Activated CD4-positive, alpha-beta T cell treated with anti-CD3 and anti-CD28 coated beads, Interleukin-2, Interleukin-6, amounts not matched to agents 100 ng/mL and 50 ng/mL, durations not matched to agents 16 hours and 8 hours (primary cell): ENCODE results near the gene SEC14L1.
A peak's percentile ranks its signal among the peaks of the same experiment; 100 is the strongest.

Experiments used
- DNase-seq: peaks from one replicate; pipeline ENCODE4 v3.0.0-alpha.2; 2020

The SEC14L1 gene

DNA sequence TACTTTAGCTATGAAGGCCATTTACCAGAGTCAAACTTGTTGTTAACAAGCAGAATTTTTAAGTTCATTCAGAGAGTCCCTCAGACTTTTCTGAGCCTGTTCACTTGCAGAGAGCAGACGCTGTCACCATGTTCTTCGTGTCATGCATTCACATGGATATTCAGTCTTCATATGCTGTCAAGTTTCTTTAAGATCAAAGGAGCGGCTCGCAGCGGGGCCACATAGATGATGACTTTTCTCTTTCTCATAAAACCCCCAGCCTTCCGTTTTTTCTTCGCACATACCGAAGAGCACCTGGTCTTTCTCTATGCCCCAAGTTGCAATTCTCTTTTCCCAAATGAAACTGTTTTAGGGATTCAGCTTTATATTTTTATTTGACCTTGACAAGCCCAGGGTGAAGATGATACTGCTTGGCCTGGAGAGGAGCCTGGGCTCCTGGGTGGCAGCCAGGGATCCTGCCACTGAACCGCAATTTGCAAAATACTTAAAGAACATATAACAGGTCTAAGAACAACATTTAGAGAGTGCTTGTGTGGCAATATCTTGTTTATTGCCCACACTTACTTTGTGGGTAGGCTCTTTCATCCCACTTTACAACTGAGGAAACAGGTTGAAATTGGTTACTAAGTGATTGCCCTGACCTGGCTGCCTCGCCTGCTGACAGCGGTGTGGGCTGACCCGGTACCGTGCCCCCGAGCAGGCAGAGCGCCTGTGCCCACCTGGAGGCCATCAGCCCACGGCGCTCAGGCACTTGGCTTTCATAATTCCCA, 22.9 kb downstream of the SEC14L1 start:
- DNase-seq: no peak

DNA sequence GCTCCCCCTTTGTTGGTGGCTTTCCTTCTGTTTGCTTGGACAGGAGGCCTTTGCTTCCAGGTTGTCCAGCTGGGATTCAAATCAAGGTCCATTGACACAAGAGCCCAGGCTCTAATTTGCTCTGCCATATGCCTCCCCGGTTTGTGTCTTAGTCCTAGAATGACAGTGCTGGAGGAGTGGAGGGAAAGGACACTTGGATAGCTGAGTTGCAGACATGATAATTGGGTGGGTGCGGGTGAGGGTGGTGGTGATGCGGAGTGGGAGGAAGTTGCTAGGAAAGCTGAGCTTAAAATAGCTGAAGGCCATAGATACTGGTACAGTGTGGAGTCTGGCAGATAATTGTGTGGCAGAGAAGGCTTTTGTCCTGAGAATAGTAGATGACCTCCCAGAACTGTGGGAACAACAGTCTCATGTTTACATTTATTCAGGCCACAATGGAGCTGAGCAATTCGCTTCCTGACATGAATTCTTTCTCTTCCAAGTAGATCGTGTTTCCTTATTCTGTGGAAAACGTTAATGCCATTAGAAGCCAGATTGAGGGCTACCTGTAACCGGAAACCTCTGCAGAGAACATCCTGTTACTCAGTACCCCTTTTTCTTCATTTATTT, 23.8 kb downstream of the SEC14L1 start:
- no peak for DNase-seq

DNA sequence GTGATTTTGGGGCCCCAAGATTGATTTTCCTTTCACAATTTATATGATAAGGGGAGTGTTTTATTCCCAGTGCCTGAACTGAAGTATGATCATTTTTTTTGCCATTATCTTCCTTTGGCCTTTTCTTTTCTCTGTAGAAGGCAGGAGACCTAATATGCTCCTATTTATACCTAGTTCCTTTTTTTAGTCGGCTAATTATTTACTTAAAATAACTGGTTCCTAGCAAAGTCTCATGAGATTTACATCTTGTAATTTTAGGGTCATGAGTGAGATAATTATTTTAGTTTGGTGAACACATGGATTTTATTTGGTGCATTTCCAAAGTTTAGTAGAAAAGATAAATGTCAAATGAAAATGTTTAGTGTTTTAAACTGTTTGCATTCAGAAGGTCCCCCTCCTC, 24.8 kb downstream of the SEC14L1 start:
- DNase-seq: no peak

DNA sequence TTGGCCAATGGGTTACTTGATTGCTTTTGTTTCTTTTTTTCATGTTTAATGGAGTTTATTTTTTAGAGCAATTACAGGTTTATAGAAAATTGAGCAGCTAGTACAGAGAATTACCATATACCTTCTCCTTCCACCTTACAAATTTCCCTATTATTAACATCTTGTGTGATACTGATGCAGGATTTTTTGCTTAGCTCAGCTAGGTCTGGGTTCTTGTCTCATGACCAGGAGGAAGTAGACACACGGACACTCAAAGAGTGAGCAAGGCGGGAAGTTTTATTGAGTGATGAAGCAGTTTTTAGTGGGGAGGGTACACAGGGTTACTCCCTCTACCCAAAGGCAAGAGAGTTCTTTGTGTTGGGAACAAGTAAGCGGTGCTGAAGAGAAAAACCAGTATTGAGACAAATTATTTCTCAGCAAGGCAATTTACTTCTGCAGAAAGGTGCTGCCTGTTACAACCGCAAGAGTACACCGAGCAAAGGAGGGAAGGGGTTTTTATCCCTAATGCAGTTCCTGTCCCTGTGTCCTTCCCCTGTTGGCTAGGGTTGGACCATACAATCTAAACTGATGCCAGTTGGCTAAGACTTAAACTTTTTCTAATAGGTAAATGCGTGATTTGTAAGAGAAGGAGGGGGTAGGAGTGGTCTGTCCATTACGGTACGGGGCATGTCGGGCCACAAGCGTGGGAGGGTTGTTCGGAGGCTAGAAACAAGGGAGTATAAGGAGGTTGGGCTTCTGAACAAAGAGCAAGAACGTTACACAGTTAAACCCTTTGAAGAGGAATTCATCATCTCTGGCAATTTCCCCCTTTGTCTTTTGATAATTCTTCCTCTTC, 26.9 kb downstream of the SEC14L1 start:
- no peak for DNase-seq

DNA sequence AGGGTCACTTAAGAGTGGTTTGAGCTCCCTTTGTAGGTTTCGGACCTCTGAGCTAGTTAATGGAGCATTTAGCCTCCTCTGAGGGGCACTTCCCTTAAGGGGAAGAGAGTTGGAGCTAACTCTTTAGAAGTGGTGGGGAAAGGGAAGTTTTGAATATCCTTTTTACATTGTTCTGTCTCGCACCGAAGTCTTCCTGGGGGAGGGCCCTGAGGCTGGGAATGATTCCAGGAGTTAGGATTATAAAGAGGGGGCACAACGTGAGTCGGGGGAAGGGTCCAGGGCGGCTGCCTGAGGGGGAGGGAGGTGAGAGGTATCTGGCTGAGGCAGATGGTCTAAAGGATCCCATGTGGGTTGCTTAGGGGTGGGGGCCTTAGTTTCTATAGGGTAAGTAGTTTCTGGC, 32.3 kb downstream of the SEC14L1 start:
- DNase-seq: no peak

DNA sequence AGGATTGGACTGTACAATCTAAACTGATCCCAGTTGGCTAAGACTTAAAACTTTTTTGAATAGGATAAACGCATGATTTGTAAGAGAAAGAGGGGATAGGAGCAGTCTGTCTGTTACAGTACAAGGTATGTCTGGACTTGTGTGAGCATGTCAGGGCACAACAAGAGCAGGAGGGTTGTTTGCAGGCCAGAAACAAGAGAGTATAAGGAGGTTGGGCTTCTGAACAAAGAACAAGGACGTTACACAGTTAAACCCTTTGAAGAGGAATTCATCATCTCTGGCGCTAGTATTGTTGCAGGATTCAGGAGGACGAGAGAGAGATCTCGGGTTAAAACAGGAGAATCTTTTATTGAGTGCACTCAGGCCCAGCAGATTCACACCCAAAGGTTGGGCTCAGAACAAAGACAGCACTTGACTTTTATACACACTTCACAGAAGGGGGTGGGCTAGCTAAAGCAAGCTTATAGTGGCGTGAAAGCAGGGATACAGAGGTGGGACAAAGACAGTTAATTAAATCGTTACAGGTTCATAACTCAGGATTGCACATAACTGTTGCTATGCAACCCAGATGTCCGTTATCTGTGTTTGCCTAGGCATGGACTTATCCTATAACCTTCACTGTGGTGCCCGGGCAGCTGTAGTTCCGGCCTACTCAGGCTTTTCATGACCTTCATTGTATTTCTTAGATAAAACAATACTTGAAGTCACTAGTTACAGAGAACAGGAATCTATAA, 34.3 kb downstream of the SEC14L1 start:
- no peak for DNase-seq

DNA sequence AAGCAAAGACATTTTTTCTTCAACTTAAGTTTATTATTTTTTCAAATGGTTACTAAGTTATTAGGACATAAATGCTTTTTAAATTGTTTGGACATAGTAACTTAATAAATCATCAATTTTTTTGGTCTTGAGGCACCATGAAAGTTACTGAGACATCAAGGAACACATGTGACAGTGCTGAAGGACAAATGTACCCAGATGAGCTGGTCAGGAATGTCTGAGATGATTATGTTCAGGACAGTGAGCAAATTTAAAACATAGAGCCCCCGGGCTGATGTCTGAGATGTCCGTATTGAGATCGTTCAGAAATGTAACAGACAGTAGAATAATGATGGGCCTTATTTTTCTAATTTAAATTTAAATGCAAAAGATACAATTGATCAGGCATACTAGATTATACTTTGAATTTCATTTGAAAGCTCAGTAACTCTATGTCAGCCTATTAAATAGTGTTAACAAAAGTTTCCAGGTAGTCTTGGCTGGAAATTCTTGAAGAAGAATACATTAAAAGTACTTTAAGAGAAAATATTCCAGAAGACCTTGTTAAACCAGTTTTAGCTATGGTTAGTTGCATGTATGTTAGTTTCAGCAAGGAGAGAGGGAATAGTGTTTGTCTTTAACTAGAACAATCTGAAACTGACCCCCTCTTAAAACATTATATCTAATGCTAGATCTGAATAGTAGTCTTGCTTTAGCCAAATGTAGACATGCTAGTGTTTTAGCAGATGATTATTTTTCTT, 36.4 kb downstream of the SEC14L1 start:
- DNase-seq: no peak

DNA sequence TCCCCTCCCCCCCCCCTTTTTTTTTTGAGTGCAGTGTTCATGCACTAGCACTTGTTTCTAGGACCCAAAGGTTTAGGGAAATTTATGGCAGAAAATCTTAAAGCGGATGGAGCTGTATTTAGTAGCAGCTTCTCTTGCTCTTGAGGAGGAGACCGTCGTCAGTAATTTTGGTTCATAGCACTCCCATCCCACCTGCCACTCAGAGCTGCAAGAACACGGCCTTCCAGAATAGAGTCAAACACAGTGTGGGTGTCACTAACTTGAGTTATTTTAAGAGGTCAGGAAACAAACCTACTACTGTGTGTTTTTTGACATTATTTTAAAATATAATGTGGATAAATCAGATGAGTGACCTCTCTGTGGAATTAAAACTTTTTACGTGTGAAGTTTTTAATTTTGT, 37.3 kb downstream of the SEC14L1 start:
- DNase-seq: no peak

DNA sequence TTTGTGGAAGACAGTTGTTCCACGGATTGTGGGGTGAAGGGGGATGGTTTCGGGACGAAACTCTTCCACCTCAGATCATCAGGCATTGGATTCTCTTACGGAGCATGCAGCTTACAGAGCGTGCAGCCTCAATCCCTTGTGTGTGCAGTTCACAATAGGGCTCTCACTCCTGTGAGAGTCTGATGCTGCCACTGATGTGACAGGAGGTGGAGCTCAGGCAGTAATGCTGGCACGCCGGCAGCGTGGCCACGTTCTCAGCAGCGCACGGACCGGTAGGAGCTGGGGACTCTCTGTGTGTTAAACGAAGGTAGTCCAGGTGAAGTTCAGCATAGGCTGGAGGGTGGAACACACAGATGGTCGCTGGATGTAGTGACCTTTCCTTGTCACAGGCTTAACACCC, 37.8 kb downstream of the SEC14L1 start:
- no peak for DNase-seq

DNA sequence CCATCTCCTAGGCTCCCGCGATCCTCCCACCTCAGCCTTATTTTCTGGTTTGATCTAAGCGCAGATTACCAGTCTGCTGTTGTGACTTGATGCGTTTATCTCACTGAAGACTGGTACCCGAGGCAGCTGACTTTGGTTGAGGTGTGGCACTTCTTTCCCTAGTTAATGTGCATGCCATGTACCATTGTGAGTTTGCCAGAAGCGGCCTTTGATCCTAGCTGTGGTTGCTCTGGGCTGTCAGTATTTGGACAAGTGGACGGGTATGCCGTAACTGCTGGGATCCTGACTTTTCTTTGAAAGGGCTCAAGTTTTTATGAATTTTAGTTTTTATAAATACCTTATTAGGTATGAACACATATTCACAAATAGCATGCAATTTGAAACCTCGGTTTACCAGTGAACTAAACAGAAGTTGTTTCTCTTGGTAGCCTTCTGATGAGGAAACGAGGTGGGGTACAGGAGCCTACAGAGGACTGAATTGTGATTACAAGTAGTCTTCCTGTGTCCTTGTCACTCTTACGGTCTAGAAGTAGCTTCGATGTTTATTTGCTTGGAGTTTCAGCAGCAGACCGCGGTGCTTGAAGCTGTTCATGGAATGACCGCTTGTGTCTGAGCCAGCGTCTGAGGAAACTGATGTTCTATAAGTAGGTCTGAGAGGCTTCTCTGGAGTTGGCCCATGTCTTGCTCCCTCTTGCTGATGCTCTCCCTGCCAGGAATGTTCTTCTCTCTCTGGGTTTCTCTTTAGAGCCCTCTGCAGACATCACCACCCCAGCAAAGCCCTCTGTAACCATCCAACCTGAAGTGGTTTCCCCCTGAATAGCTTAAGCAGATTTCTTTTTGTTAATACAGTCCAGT, 40.0 kb downstream of the SEC14L1 start:
- DNase-seq: no peak

DNA sequence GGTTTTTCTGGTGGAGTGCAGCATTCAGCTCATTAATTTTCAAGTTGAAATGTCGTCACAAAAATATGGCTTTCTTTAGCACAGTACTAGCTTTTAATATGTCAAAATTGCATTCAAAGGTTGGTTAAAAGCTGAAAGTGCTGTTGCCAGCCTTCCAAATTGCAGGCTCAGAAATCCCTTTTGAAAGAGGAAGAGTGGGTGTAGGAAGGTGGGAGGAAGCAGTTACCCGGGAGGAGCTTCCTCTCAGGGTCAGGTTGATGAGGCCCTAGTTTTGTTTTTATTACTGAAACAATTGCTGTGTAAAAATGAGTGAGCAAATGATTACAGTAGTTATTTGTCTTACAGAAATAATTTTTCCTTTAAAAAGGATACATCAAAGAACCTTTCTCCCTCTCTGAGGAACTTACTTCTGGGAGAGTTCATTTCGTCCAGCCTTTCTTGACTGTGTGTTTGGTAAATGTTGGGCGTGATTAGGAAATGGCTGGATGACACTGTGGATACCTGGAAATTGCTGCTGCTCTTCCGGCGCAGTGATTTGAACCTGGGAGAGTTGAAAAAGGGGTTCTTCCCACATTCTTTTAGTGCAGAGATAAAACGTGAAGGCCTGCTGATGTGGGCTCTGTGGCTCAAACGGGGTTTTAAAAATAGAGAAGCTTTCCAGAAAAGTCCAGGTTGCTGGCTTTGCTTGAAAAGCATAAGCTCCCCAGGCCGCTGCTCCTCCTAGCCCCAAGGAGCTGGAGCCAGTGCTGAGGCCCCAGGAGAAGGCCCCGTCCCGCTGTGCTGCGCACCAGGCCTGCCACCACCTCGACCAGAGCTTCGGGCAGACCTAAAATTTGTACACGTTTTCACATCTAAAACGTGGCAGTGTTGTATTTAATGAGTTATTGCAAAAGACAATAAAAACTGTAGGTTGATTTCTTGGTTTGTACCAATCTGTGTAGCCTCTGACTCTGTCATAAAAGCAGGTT, 41.7 kb downstream of the SEC14L1 start:
- DNase-seq: peak; percentile 35

DNA sequence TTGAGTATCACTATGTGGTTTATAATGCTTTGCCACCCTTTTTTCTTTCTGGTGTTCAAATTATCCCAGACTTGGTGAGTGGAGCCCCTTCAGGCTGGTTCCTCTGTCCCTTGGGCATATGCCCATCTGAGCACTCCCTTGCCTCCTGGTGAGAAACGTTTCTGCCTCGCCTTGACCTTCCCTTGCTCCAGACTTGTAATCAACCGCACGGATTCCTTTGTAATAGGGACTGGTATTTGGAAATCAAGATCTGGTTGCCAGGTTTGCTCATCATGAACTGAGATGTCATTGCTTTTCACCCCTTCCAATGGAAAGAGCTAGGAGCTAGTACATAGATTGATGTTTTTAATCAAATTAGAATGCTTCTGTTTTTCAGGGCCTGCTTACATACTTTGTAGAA, 43.7 kb downstream of the SEC14L1 start:
- DNase-seq: no peak

DNA sequence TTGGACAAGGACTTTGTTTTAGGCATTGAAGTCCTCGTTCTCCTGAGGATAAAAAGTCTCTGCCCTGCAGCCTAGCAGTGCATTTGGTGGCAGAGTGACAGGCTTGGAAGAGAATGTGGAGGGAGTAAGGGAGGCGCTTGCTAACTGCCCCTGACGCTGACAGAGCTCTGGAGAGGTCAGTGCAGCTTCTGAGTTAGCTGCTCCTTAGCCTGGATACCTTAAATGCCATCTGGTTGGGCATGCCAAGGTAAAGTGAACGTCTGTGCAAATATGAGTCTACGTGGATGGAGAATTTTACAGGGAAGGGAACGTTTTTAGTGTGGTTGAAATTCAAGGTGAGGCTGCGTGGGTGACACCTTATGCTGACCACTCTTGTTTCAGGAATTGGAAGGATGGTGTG, 44.4 kb downstream of the SEC14L1 start:
- no peak for DNase-seq

DNA sequence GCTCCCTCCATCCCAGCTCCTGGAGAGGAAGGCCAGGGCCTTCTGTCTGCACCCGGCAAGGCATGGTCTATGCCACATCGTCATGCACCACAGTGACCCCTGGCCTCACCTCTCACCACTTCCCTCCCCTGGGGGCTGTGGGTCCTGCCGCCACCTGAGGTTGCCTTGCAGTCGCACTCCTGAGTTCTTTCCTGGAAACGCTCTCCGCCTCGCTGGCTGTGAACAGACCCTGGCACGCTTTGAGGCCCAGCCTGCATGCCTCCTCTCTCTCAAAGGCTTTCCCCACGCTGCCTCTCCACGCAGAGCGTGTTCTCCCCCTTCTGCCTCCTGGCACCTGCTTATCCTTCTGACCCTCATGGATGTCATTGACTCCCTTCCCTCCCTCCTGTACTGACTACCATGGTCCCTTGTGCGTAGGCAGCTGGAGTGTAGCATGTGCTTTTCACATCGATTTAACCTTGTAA, 45.4 kb downstream of the SEC14L1 start:
- DNase-seq: peak; percentile 39

DNA sequence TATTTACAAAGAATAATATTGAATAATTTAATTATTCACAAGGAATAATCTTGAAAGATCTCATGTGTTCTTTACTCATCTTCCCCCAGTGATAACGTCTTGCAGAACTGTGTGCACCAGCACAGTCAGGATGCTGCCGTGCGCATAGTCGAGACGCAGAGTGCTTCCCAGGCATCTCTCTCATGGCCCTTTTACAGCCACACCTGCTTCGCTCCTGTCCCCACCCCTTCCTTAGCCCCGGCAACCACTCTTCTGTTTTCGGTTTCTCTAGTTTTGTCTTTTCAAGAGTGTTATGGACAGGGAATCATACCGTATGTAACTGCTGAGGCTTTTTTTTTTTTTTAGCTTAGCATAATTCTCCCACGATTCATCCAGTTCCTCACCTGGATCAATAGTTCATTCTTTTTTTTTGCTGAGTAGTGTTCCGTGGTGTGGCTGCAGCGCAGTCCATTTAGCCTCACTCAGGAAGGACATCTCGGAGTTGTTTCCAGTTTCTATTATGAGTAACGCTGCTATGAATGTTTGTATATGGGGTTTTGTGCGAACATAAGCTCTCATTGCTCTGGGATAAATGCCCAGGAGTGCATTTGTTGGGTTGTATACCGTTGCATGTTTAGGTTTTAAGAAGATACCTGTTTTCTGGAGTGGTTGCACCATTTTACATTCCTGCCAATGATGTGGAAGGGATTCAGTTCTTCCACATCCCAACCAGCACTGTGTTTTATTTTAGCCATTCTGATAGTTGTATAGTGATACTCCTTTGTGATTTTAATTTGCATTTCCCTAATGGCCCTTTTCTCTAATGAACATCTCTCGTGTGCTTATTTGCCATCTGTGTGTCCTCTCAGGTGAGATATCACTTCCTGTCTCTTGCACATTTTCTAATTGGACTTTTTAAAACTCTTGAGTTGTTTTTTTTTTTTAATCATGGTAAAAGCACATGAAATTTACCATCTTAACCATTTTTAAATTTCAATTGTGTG, 47.6 kb downstream of the SEC14L1 start:
- no peak for DNase-seq

DNA sequence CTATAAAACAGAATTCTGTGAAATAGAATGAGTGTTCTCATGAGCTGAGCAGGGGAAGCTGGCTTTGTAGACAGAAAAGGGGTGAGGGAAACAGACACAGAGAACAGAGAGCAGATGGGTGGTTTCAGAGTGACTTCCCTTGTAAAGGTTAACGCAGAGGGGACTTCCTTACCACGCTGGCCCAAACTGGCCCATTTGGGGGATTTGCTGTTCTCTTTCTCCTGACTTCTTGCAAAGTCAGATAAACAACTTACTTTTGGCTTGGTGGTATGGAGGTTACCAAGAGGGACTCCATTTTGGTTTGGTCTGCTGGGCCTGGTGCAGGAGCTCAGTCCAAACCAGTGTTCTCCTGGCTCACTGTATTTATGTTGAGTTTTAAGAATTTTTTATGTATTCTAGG, 48.4 kb downstream of the SEC14L1 start:
- peak; percentile 19 for DNase-seq

DNA sequence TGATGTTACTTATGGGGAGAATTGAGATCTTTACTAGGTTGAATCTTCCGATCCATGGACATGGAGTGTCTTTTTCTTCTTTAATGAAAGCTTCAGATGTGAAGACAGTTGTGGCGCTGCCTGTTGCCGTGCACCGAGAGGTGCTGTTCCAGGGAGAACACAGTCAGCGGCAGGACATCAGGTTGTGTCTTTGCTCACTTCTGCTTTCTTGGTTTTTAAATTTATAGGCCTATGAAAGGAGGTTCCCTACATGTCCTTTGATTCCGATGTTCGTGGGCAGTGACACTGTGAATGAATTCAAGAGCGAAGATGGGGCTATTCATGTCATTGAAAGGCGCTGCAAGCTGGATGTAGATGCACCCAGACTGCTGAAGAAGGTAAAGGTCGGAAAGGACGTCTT, 49.8 kb downstream of the SEC14L1 start:
- DNase-seq: no peak

DNA sequence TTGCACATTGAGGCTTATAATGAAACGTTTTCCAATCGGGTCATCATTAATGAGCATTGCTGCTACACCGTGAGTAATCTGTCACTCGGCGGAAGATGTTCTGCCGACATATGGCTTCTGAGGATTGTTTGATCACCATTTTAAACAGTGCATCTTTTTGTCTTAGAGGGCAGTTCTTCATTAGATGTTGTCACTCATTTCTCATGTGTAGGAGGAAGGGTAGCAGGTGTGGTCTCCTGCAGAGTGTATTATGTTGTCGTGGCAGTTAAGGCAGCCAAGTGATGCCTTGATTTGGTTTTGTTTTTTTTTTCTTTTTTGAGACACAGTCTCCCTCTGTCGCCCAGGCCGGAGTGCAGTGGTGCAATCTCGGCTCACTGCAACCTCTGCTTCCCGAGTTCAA, 50.5 kb downstream of the SEC14L1 start:
- DNase-seq: no peak

DNA sequence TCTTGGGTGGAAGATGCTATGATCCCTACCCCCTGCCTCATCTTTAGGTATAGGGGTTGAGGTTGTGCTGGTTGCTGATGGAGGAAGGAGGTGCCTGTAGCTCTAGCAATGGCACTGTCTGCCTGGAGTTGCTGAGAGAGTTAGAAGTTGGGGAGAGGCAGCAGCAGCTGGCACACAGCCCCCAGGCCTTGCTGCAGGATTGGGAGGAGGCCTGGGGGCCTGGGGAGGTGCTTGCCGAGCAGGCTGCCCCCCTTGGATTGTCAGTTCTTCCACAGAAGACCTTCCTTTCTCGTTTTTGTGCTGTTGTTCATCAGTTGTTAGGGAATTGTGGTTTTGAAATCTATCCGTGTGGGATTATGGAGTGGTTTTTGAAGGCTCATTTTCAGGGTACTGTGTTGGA, 52.9 kb downstream of the SEC14L1 start:
- DNase-seq: no peak
